SU-DHL-6 (cell line): Measurements from ENCODE around the gene CFAP45.

Experiments used
- H2AFZ ChIP-seq: fragments of 200-600 bp; sonication (generic); 2 replicates; pipeline ENCODE4 v1.6.1; 2014; ENCODE audit warnings: low read depth, mild to moderate bottlenecking, moderate library complexity, mixed read lengths, antibody characterized with exemption, low read length; ENCODE audit not compliant: severe bottlenecking
- H3F3A ChIP-seq: fragments of 200-600 bp; shearing (Covaris generic); 2 replicates; pipeline ENCODE4 v1.6.0; 2016; ENCODE audit warnings: antibody characterized with exemption, mild to moderate bottlenecking; ENCODE audit not compliant: insufficient read depth
- H3K27ac ChIP-seq: fragments of 200-600 bp; sonication (generic); 2 replicates; pipeline ENCODE4 v1.5.1; 2016; ENCODE audit warnings: low read depth, mild to moderate bottlenecking, low read length, moderate library complexity, mixed read lengths
- H3K27me3 ChIP-seq: fragments of 200-600 bp; sonication (generic), shearing (Covaris generic); 2 replicates; pipeline ENCODE4 v1.6.0; 2014; ENCODE audit warnings: mild to moderate bottlenecking, low read length
- H3K36me3 ChIP-seq: fragments of 200-600 bp; sonication (generic); 2 replicates; pipeline ENCODE4 v1.6.1; 2014; ENCODE audit warnings: mild to moderate bottlenecking, low read length, mixed read lengths
- H3K4me2 ChIP-seq: fragments of 300-600, 200-600 bp; shearing (Covaris generic), sonication (generic); 2 replicates; pipeline ENCODE4 v1.6.0; 2014; ENCODE audit warnings: low read length, low read depth, mild to moderate bottlenecking; ENCODE audit not compliant: poor library complexity, severe bottlenecking
- H3K4me3 ChIP-seq: fragments of 200-600 bp; sonication (generic); 2 replicates; pipeline ENCODE4 v1.5.1; 2014; ENCODE audit warnings: antibody characterized with exemption, low read length, mild to moderate bottlenecking, mixed read lengths; ENCODE audit not compliant: insufficient read depth, poor library complexity, severe bottlenecking
- H3K79me2 ChIP-seq: fragments of 200-600 bp; sonication (generic); 2 replicates; pipeline ENCODE4 v1.6.1; 2014; ENCODE audit warnings: mild to moderate bottlenecking, low read length, moderate library complexity; ENCODE audit not compliant: insufficient read depth
- H3K9ac ChIP-seq: fragments of 200-600 bp; sonication (generic); 2 replicates; pipeline ENCODE4 v1.7.0; 2014; ENCODE audit warnings: mild to moderate bottlenecking, low read length
- H3K9me2 ChIP-seq: fragments of 200-600 bp; sonication (generic); replicated peaks from 2 replicates; pipeline ENCODE4 v1.6.1; 2014; ENCODE audit warnings: low read length; ENCODE audit not compliant: insufficient read depth
- H3K9me3 ChIP-seq: fragments of 200-600 bp; sonication (generic); 2 replicates; pipeline ENCODE4 v1.6.1; 2014; ENCODE audit warnings: low read length, mixed read lengths; ENCODE audit not compliant: insufficient read depth
- H4K20me1 ChIP-seq: fragments of 200-600 bp; sonication (generic); 2 replicates; pipeline ENCODE4 v1.6.1; 2014; ENCODE audit warnings: low read depth, mild to moderate bottlenecking, antibody characterized with exemption, low read length, moderate library complexity, mixed read lengths
- EZH2phosphoT487 ChIP-seq: fragments of 200-600 bp; sonication (generic), shearing (Covaris generic); conservative IDR thresholded peaks from 2 replicates; pipeline ENCODE4 v1.6.1; 2018; ENCODE audit warnings: mild to moderate bottlenecking, antibody characterized with exemption, low read length, moderate library complexity, mixed read lengths
- TF ChIP-seq, protein P1 (sequence below): fragments of 200-600 bp; sonication (generic); IDR thresholded peaks from one replicate; pipeline ENCODE4 v1.5.1; 2017; ENCODE audit warnings: antibody characterized with exemption, mild to moderate bottlenecking, low read length, moderate library complexity; ENCODE audit not compliant: insufficient read depth, poor library complexity, severe bottlenecking

Gene CFAP45

GRCh38 chr1:159946242-159947187 lies 46.5 kb upstream of the CFAP45 start:
- Histone ChIP-seq H3K9me2 (no peaks in the 10 kb centered on the region), H3K27ac (no peak overlapping the region), H2AFZ (no peak overlapping the region), H3K4me3 (no peak overlapping the region), H4K20me1 (no peaks in the 10 kb centered on the region), H3K27me3 (no peaks in the 10 kb centered on the region), H3K4me2 (no peak overlapping the region), H3F3A (no peaks in the 10 kb centered on the region), H3K9ac (no peak overlapping the region), H3K36me3 (no peaks in the 10 kb centered on the region), H3K79me2 (no peaks in the 10 kb centered on the region), H3K9me3 (no peaks in the 10 kb centered on the region)
- TF ChIP-seq, protein P1, sequence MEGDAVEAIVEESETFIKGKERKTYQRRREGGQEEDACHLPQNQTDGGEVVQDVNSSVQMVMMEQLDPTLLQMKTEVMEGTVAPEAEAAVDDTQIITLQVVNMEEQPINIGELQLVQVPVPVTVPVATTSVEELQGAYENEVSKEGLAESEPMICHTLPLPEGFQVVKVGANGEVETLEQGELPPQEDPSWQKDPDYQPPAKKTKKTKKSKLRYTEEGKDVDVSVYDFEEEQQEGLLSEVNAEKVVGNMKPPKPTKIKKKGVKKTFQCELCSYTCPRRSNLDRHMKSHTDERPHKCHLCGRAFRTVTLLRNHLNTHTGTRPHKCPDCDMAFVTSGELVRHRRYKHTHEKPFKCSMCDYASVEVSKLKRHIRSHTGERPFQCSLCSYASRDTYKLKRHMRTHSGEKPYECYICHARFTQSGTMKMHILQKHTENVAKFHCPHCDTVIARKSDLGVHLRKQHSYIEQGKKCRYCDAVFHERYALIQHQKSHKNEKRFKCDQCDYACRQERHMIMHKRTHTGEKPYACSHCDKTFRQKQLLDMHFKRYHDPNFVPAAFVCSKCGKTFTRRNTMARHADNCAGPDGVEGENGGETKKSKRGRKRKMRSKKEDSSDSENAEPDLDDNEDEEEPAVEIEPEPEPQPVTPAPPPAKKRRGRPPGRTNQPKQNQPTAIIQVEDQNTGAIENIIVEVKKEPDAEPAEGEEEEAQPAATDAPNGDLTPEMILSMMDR: no peak
- no peak for TF ChIP-seq EZH2phosphoT487

GRCh38 chr1:159945483-159946241 lies 45.7 kb upstream of the CFAP45 start, which contains the start of gene IGSF9:
Gene IGSF9 (minus strand): TSS chr1:159945613. CDS start chr1:159943454, 2,159 bp downstream.
- Histone ChIP-seq H3K9me3 (no peaks in the 10 kb centered on the region), H3K4me2 (no peak within 1 kb of the TSS), H3K79me2 (no peaks in the 10 kb centered on the region), H3F3A (no peaks in the 10 kb centered on the region), H3K9me2 (no peaks in the 10 kb centered on the region), H3K4me3 (no peak within 1 kb of the TSS), H3K27me3 (no peaks in the 10 kb centered on the region), H3K27ac (no peak within 1 kb of the TSS), H3K36me3 (no peaks in the 10 kb centered on the region), H4K20me1 (no peaks in the 10 kb centered on the region), H2AFZ (no peak within 1 kb of the TSS), H3K9ac (no peak within 1 kb of the TSS)
- TF ChIP-seq, protein P1: no peak
- no peak for TF ChIP-seq EZH2phosphoT487

GRCh38 chr1:159944623-159945455 lies 44.9 kb upstream of the CFAP45 start:
- H3K4me2 ChIP-seq: no peak overlapping the region

More at GRCh38 chr1:159944623-159945455, 44.9 kb upstream of the CFAP45 start:
- H3K9ac ChIP-seq: no peak overlapping the region
- no peaks in the 10 kb centered on the region for H3K27me3 ChIP-seq
- no peaks in the 10 kb centered on the region for H4K20me1 ChIP-seq
- TF ChIP-seq, protein P1: no peak
- TF ChIP-seq EZH2phosphoT487: no peak
- H2AFZ ChIP-seq: no peak overlapping the region
- no peaks in the 10 kb centered on the region for H3K79me2 ChIP-seq
- H3K27ac ChIP-seq: no peak overlapping the region
- no peak overlapping the region for H3K4me3 ChIP-seq
- H3K36me3 ChIP-seq: no peaks in the 10 kb centered on the region
- no peaks in the 10 kb centered on the region for H3K9me3 ChIP-seq
- no peaks in the 10 kb centered on the region for H3F3A ChIP-seq
- H3K9me2 ChIP-seq: no peaks in the 10 kb centered on the region
